GM12878 (cell line): ENCODE data around the gene SARM1.

Source experiments
- RAD51 ChIP-seq: fragments of 450-650 bp; IDR thresholded peaks from 2 replicates; pipeline ENCODE4 v1.6.1; 2016; ENCODE audit warnings: moderate library complexity, mild to moderate bottlenecking, inconsistent platforms
- RCOR1 ChIP-seq: conservative IDR thresholded peaks from 2 replicates; pipeline ENCODE4 v1.6.1; 2012; ENCODE audit warnings: low read depth, low read length, improper control_type of control experiment
- ZNF207 ChIP-seq: fragments of 450-650 bp; IDR thresholded peaks from 2 replicates; pipeline ENCODE4 v1.6.1; 2014; ENCODE audit warnings: antibody characterized with exemption, mild to moderate bottlenecking, borderline replicate concordance
- ZNF274 ChIP-seq: IDR thresholded peaks from one replicate; pipeline ENCODE4 v1.8.0; 2011; ENCODE audit not compliant: insufficient read length, insufficient read depth
- TF ChIP-seq, protein P1 (sequence below), 3 experiments: IDR thresholded peaks in 2 of 3; conservative IDR thresholded peaks in 1 of 3; 2 replicates each; pipeline ENCODE4 v1.5.1; 2011; ENCODE audit warnings: low read depth in 3 of 3, low read length in 3 of 3, mild to moderate bottlenecking in 3 of 3, control low read depth in 2 of 3, moderate library complexity in 2 of 3, inconsistent platforms in 1 of 3, mixed read lengths in 1 of 3; ENCODE audit not compliant: control insufficient read depth in 2 of 3, insufficient read depth in 1 of 3; ENCODE audit errors: extremely low read depth in 1 of 3
- TF ChIP-seq, protein P2 (sequence below): fragments of 450-650 bp; IDR thresholded peaks from 2 replicates; pipeline ENCODE4 v1.6.1; 2017; ENCODE audit warnings: mild to moderate bottlenecking, low read depth, inconsistent platforms; ENCODE audit not compliant: poor library complexity, severe bottlenecking

DNA sequence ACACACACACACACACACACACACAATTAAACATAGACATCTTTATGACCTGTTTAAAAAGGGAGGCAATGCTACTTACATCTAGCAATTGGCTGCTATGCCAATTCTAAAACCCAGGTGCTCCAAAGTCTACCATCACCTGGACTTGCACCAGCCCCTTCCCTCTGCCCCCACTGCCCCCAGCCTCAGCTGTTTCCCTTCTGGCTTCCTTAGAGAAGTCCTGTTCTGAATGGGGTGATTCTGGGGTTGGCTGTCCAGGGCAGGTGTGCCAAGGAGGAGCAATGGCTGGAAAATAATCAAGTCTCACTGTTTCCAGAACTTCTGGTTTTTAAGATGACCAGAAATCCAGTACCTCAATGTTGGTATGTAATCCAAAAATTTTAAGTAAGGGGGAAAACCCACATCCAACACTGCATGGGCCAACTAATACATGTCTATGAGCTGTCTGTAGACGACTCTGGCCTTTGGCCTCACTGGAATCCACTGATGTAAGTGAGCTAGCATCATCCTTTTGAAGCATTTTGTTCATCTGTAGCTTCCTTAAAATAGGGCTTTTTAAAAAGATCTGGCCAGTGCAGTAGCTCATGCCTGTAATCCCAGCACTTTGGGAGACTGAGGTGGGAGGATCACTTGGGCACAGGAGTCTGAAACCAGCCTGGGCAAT is 38.3 kb upstream of the SARM1 start:
- TF ChIP-seq, protein P1, sequence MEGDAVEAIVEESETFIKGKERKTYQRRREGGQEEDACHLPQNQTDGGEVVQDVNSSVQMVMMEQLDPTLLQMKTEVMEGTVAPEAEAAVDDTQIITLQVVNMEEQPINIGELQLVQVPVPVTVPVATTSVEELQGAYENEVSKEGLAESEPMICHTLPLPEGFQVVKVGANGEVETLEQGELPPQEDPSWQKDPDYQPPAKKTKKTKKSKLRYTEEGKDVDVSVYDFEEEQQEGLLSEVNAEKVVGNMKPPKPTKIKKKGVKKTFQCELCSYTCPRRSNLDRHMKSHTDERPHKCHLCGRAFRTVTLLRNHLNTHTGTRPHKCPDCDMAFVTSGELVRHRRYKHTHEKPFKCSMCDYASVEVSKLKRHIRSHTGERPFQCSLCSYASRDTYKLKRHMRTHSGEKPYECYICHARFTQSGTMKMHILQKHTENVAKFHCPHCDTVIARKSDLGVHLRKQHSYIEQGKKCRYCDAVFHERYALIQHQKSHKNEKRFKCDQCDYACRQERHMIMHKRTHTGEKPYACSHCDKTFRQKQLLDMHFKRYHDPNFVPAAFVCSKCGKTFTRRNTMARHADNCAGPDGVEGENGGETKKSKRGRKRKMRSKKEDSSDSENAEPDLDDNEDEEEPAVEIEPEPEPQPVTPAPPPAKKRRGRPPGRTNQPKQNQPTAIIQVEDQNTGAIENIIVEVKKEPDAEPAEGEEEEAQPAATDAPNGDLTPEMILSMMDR (IDR thresholded peaks at IDR 0.05 in 2 of 3, conservative IDR thresholded peaks at IDR 0.05 in 1 of 3; ENCODE audit: control insufficient read depth in 2 of 3, extremely low read depth in 1 of 3, insufficient read depth in 1 of 3, low read depth in 3 of 3, low read length in 3 of 3) = no peak
- TF ChIP-seq ZNF274 = no peak
- no peak for TF ChIP-seq RCOR1
- no peak for TF ChIP-seq RAD51
- TF ChIP-seq, protein P2, sequence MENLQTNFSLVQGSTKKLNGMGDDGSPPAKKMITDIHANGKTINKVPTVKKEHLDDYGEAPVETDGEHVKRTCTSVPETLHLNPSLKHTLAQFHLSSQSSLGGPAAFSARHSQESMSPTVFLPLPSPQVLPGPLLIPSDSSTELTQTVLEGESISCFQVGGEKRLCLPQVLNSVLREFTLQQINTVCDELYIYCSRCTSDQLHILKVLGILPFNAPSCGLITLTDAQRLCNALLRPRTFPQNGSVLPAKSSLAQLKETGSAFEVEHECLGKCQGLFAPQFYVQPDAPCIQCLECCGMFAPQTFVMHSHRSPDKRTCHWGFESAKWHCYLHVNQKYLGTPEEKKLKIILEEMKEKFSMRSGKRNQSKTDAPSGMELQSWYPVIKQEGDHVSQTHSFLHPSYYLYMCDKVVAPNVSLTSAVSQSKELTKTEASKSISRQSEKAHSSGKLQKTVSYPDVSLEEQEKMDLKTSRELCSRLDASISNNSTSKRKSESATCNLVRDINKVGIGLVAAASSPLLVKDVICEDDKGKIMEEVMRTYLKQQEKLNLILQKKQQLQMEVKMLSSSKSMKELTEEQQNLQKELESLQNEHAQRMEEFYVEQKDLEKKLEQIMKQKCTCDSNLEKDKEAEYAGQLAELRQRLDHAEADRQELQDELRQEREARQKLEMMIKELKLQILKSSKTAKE = no peak
- no peak for TF ChIP-seq ZNF207
